Measurements from ENCODE around the gene MACROD2. TPM values are rescaled to one million over a fixed set of nuclear protein-coding genes. Genes with fewer than 3 reads are reported as not detected.

Gene MACROD2
- total and polyA plus RNA-seq, 4 donors, result 0.66 to 10.5 (median 3.3) TPM

- WGBS, result 93% methylated on average over 4 of the region's 4 CpGs
- Histone ChIP-seq H3K9ac (ENCODE audit: low read depth in 1 of 2, low read length in 2 of 2) (no peak overlapping the region), H3K36me3 (ENCODE audit: control insufficient read depth in 4 of 4, insufficient read depth in 3 of 4, low read depth in 1 of 4, low read length in 3 of 4) (no peaks in the 10 kb centered on the region), H3K9me3 (ENCODE audit: control insufficient read depth in 4 of 4, low read length in 3 of 4) (no peaks in the 10 kb centered on the region), H3K4me3 (ENCODE audit: low read depth in 1 of 3, low read length in 3 of 3) (no peak overlapping the region), H3K27me3 (ENCODE audit: control insufficient read depth in 4 of 4, insufficient read depth in 4 of 4, low read length in 3 of 4) (no peaks in the 10 kb centered on the region), H3K4me1 (ENCODE audit: control insufficient read depth in 4 of 4, insufficient read depth in 4 of 4, low read length in 3 of 4) (no peaks in the 10 kb centered on the region), H3K27ac (ENCODE audit: low read depth in 1 of 2, low read length in 2 of 2) (no peak overlapping the region)
- DNase-seq (ENCODE audit: low spot score), result no peak
- TF ChIP-seq FOXA2 (IDR thresholded peaks at IDR 0.05) (no peak), SP1 (IDR thresholded peaks at IDR 0.05) (no peak), RXRA (IDR thresholded peaks at IDR 0.05) (no peak), ATF3 (IDR thresholded peaks at IDR 0.05) (no peak), ZBTB33 (IDR thresholded peaks at IDR 0.05) (no peak), HNF4G (IDR thresholded peaks at IDR 0.05) (no peak), GABPA (IDR thresholded peaks at IDR 0.05 in 1 of 2, conservative IDR thresholded peaks at IDR 0.05 in 1 of 2) (no peak), TAF1 (conservative IDR thresholded peaks at IDR 0.05) (no peak), NR2F2 (IDR thresholded peaks at IDR 0.05) (no peak)
These were observed 921.1 kb downstream of the MACROD2 start for GRCh38 chr20:14916360-14916920.

GRCh38 chr20:14918281-14918680 is 923.0 kb downstream of the MACROD2 start:
- Histone ChIP-seq H3K9ac (ENCODE audit: low read depth in 1 of 2, low read length in 2 of 2) (no peak overlapping the region), H3K27ac (ENCODE audit: low read depth in 1 of 2, low read length in 2 of 2) (no peak overlapping the region), H3K4me1 (ENCODE audit: control insufficient read depth in 4 of 4, insufficient read depth in 4 of 4, low read length in 3 of 4) (no peaks in the 10 kb centered on the region), H3K27me3 (ENCODE audit: control insufficient read depth in 4 of 4, insufficient read depth in 4 of 4, low read length in 3 of 4) (no peaks in the 10 kb centered on the region), H3K9me3 (ENCODE audit: control insufficient read depth in 4 of 4, low read length in 3 of 4) (no peaks in the 10 kb centered on the region), H3K4me3 (ENCODE audit: low read depth in 1 of 3, low read length in 3 of 3) (no peak overlapping the region), H3K36me3 (ENCODE audit: control insufficient read depth in 4 of 4, insufficient read depth in 3 of 4, low read depth in 1 of 4, low read length in 3 of 4) (no peaks in the 10 kb centered on the region)
- no peak for TF ChIP-seq REST (IDR thresholded peaks at IDR 0.05)
- no peak for TF ChIP-seq FOXA1 (IDR thresholded peaks at IDR 0.05)
- TF ChIP-seq EGR1 (IDR thresholded peaks at IDR 0.05; ENCODE audit: low read depth in 2 of 2), result no peak
- no peak for TF ChIP-seq NR2F2 (IDR thresholded peaks at IDR 0.05)
- TF ChIP-seq CTCF (IDR thresholded peaks at IDR 0.05; ENCODE audit: low read depth, low read length, missing input control), result no peak
- no peak for TF ChIP-seq RXRA (IDR thresholded peaks at IDR 0.05)
- TF ChIP-seq FOXA2 (IDR thresholded peaks at IDR 0.05), result no peak
- no peak for TF ChIP-seq ZBTB33 (IDR thresholded peaks at IDR 0.05)
- 96% methylated on average over 1 of the region's 1 CpG for WGBS
- DNase-seq (ENCODE audit: low spot score), result no peak

All from liver (tissue), 9 donors.